SKM-1 (cell line): ENCODE results near the gene BEAN1.
A peak's percentile ranks its signal among the peaks of the same experiment; 100 is the strongest.

ENCODE experiments used
- DNase-seq: peaks from one replicate; lab custom pipeline; 2025; ENCODE audit not compliant: unreplicated experiment; lab: John Stamatoyannopoulos, UW

Gene BEAN1

GRCh38 chr16:66418165-66418962 is 8.7 kb upstream of the BEAN1 start:
- DNase-seq, result no peak

DNA sequence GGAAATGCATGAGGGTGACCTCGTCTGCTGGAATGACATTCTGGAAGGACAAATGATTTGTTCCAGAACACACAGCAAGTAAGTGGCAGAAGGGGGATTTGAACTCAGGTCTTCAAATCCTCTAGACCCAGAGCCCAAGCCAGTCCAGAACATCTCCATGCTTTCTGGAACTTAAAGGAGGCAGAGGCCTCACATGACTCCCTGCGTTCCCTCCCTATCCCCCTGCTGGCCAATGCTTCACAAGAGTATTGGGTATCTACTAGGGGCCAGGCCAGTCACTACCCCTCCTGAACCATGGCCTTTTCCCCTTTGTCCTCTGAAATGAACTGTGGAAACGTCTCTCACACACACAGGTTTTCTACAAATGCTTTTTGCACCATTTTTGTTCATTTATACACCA is 7.6 kb upstream of the BEAN1 start:
- DNase-seq, result no peak

DNA sequence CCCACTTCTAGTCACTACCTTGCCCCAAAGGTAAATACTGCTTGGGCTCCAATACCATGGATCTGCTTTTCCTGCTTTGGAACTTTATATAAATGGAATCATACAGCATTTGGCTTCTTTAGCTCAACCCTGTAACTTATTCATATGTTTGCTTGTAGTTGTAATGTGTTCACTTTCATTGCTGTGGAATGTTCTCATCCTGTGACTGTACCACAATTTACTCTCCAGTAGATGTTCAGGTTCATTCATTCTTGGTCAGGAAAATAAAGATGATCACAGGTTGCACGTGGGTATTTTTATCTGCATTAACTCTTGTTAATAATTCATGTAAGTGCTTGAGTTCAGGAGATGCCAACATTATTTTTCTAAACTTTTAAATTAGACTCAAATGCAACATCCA is 6.7 kb upstream of the BEAN1 start:
- no peak for DNase-seq

DNA sequence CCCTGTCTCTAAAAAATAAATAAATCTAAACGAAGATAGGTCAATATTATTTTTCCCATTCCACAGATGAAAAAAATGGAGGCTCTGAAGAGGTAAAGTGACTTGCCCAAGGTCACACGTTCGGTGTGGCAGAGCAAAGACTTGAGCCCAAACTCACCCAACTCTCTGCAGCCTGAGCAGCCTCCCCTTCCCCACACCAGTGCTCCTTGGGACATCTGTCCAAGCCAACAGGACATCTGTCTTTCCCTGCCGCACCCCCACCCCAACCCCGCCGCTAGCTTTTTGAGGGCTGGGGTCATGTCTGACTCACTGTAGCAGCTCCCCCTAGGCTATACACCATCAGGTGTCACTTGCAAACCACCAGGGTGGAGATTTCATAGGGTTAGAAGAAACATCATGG is 5.2 kb upstream of the BEAN1 start:
- DNase-seq, result no peak

- DNase-seq, result no peak
Measured at GRCh38 chr16:66422366-66422765, 4.7 kb upstream of the BEAN1 start.

DNA sequence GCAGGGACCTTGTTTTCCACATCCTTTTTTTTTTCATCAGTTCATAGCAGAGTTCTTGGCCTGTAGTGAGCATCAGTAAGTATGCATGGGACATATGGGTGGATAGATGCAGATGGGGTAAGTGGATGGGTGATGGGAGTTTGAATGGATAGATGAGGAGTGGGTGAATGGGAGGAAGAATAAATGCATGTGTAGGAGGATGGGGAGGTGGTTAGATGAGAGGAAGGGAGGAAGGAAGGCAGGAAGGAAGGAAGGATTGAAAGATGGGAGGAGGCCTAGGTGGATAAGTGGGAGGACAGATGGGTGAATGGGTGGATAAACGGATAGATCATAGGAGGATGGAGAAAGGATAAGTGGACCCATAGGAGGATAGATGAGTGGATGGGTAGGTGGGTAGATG is 3.9 kb upstream of the BEAN1 start:
- DNase-seq, result no peak

DNA sequence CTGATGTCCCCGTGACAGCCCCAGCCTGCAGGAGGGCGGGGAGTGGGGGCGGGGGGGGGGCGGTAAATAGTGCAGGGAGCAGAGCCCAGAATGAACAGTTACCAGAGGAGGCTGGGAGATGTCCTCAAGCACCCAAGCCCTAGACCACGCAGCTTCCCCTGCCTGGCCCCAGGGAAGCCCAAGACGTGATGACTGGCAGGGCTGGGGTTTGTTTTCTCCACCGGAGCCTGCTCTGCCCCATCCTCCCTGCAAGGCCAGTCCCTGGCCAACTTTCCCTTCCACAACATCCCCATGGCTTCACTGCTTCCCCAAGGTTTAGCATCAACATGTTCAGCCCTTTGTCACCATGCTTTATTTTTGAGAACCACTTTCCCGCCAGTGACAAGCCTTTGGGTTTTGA is 1.4 kb upstream of the BEAN1 start:
- no peak for DNase-seq

- no peak for DNase-seq
Measured at GRCh38 chr16:66426112-66427035, 721 bp upstream of the BEAN1 start.

DNA sequence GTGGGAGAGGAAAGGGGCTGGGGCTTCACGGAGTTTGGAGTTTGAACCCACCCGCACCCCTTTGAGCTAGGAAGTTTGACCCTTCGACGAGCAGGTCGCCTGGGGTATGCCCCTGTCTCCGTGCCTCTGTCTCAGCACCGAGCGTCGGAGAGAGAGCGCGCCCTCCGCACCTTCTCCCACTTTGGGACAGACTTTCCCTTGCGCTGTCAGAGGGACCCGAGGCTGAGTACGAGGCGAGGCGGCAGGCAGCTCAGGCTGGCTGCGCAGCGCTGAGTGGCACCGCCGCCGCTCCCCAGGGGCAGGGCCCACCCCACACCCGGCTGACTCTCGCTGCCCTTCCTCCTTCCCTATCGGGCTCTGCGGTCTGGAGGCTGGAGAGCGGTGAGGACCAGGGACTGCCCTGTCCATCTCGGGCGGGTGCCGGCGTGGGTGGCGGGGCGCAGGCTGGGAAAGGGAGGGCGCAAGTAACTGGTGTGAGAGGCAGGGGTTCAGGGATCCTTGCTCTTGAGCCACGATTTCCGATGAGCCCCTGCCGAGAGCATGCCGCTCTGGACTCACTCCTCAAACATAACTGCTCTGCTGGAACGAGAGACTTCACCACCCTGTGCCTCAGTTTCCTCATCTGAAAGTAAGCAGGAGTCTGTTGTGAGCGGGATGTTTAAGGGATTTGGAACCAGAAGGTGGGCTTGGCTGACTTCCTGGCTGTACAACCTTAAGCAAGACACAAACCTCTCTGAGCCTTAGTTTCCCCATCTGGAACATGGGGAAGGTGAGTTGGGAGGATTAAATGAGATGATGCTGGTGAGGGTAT is 981 bp downstream of the BEAN1 start:
- no peak for DNase-seq

- DNase-seq, result no peak
Measured at GRCh38 chr16:66428682-66429251, 1.7 kb downstream of the BEAN1 start.

DNA sequence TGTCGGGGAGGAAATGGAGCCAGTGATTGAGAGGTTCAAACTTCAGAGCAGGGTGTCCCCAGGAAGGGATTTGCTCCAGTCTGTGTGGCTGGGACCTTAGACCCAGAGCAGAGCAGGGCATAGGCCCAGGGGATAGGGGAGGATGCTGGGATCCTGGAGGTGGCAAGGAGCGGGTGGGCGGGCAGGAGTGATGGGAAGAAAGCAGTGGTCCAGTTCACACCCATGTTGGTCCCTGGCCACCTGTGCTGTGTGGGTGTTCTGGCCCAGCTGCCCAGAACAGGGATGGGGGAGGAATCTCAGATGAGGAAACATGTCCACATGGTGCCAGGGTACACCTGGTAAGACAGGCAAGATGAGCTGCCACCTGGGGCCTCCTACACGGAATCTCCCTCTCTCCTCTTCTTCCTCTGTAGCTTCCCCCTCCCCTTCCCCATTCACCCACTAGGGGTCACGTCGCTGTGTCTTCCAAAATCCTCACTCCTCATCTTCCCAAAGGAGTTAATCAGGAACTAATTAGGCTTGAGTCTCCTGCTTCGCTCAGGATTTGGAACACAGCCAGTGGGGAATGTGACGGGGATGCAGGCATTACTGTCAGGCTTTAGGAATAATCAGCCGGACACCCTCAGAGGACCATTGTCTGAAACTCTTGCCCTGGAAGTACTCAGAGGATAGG is 2.3 kb downstream of the BEAN1 start:
- DNase-seq, result no peak

DNA sequence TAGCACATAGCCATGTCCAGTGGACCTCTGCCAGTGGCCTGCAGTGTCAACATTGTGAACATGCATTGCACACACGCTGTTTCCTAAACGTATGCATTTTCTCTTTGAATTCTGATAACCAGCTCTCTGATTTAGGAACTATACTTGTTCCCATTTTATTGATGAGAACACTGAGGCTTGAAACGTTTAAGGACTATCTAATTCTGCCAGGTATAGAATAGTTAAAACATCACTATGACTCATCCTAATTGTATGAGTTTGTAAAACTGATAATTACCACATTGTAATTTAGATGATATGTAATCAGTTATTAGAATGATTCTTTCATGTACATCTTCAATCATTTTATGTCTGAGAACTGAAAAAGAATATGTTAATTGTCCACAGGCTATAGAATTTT is 3.1 kb downstream of the BEAN1 start:
- no peak for DNase-seq

- DNase-seq, result no peak
Measured at GRCh38 chr16:66431760-66432159, 4.7 kb downstream of the BEAN1 start.

GRCh38 chr16:66432429-66432828 is 5.3 kb downstream of the BEAN1 start:
- DNase-seq, result no peak

DNA sequence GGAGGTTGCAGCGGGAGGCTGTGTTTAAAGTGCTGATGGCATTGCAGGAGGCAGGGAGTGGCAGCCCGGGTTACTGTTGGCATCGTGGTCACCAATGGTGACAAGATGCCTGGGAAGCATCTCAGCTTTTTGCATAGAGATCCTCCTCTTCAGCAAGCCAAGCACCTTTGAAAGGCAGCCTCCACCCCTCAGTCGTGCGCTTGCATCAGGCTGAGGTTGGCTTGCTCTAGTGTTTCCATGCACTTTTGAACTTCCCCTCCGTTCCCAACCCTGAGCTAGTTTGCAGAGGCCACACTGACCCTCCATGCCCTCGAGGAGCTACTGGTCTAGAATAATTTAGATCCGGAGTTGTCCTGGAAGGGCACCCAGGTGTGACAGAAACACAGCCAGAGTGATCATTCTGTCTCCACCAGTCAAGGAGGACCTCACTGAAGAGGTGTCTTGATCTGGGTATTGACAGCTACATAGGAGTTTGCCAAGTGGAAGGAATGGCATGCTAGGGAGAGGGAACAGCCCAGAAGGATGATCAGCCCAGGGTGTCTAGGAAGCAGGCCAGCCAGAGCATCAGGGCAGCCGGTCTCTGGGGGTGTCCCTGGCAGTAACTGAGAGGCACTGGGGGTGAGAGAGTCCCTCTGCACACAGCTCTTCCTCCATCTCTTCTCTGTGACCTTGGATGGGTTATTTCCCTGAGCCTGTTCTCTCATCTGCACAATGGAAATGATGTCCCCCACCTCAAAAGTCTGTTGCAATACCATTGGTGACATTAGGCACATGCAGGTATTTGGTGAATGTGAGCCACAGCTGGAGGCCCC is 7.7 kb downstream of the BEAN1 start:
- peak; percentile 74 for DNase-seq

GRCh38 chr16:66435896-66436295 is 8.8 kb downstream of the BEAN1 start:
- no peak for DNase-seq

- DNase-seq, result no peak
Measured at GRCh38 chr16:66437391-66437945, 10.4 kb downstream of the BEAN1 start.

- no peak for DNase-seq
Measured at GRCh38 chr16:66438536-66438935, 11.4 kb downstream of the BEAN1 start.

DNA sequence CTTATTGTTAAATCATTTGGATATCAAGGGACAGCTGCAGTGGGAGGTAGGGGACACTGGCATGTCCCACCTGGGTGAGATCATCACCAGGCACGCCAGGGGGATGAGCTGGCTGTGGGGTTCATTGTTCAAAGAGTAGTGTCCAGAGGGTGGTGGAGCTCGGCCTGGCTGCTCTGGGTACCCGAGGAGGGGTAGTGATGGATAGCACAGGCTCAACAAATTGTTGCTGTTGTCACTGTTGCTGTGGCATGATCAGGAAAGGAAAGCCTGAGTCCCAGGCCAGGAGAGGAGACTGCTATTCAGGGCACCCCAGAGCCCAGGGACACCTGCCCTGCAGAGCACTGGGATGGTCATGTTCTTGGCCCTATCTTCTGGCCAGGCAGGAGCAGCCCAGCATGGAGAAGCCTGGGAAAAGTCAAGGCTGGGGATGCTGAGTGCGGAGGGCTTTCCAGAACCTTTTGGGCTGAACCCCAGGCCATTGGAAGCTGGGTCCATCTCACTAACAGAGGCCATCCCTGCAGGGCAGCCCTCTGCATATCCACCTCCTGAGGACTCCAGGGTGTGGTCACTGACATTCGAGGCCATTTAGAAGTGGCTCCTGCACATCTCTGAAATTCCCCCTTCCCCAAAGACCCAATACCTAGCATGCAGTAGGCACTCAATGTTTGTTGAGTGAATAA is 12.1 kb downstream of the BEAN1 start:
- no peak for DNase-seq
